RKO (cell line): ENCODE results near the gene NEK3.
"Not testable (repeated sequence)": the region's sequence is repeated elsewhere in the genome, so short reads cannot be mapped to it uniquely, and the experiment has no call there.

ENCODE experiments used
- DNase-seq: peaks from one replicate; pipeline ENCODE4 v3.0.0-alpha.2; 2016; ENCODE audit warnings: low spot score

The NEK3 gene, protein sequence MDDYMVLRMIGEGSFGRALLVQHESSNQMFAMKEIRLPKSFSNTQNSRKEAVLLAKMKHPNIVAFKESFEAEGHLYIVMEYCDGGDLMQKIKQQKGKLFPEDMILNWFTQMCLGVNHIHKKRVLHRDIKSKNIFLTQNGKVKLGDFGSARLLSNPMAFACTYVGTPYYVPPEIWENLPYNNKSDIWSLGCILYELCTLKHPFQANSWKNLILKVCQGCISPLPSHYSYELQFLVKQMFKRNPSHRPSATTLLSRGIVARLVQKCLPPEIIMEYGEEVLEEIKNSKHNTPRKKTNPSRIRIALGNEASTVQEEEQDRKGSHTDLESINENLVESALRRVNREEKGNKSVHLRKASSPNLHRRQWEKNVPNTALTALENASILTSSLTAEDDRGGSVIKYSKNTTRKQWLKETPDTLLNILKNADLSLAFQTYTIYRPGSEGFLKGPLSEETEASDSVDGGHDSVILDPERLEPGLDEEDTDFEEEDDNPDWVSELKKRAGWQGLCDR

DNA sequence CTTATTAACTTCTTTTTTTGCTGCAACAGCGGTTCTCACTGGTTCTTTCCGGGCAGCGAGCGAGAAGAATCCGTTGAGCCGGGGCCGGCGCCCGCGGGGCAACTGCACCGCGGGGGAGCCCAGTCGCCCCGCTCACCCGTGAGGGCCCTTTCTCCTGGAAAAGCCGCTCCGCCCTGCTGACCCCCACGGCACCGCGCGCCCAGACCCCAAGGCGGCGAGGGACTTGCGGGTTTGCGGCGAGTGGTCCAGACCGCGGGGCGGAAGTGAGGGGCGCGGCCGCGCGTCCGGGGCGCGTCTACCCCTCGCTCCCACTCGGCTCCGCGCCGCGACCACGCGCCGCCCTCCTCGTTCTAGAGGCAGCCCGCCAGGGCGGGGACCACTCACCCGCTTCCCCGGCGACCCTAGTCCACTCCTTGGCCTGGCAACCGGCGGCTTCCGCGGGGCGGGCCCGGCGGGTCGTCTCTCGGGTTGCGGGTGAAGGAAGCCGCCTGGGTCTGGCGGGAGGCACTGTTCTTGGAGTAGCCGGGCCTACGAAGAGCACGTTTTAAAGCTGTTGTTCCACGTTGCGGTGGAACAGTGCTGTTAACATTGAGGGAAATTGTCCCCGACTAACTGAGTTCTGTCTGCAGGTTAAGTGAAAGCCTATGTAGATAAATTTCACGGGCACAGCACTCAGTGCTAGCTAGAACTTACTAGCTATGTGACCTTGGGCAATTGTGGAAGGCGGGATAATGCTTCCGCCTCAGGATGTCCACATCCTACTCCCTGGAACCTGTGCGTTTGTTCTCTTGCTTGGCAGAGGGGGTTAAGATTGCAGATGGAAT, at the start of gene NEK3:
NEK3 (minus strand) TSS at position 439 of the 824 bp plus-strand sequence. CDS start 3,406 bp downstream, outside the sequence.
- DNase-seq: peak; percentile 83

DNA sequence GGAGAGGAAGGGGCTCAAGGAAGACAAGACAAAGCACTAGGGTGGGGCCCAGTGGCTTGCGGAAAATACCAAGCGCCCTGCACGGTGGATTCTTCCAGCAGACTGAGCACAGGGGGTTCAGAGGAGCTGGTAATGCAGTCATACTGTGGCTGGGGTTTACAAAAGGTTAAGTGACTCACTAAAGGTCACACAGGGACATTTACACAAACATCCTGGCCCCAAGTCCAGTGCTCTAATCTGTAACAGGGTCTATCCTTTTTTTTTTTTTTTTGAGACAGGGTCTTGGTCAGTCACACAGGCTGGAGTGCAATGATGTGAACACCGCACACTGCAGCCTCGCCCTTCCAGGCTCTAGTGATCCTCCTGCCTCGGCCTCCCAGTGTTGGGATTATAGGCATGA, 49.0 kb upstream of the NEK3 start:
- DNase-seq: not testable (repeated sequence)

DNA sequence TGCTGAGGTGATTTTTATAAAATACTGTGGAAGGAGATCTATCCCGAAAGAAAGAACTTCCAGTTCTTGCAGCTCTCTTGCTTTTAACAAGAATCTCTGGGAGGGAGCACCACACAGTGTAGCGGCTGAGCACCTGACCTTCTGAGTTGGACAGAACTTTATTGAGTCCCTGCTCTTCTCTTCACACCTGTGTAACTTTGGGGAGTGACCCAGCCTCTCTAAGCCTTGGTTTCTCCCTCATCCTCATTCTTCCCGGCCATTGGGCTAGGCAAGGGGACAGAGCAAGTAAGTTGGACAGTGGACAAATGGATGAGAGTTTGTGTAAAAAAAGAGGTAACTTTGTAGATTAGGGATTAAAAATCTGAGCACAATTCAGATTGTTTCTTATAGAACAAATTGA, 48.5 kb upstream of the NEK3 start:
- DNase-seq: not testable (repeated sequence)

DNA sequence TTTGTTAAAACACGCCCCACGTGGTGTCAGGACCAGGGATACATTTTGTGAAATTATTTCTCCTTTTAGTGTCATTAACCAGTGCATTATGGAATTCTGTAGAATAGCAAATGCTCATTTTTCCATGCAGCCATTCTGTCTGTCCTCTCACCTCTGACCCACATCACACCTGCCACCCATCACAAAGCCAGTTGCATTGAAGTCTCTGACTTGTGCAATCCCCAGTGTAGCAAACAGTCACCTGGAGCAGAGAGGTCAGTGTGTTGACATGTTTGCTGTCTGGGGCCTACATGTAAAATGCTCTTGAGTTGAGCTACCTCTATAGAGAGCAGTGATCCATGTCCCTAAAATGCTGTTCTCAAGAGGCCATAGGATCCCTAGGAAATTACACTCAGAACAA, 47.9 kb upstream of the NEK3 start:
- DNase-seq: not testable (repeated sequence)

DNA sequence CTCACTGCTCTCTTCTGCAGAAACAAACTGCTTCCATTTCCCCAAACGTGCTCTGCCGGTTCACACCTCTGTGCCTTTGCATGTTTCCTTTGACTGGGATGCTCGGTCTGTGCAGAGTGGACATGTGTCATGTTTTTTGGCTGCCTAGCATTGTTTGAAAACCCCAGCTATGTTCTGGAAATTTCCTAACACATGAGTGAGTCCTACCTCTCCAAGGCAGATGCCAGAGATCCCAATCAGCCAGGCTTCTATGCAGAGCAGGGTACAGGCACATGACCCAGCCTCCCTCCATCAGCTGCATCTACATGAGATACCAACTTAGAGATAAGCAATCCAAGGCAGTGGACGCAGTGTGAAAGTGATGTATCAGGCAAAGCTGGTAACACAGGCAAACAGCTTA, 45.1 kb upstream of the NEK3 start:
- DNase-seq: not testable (repeated sequence)

DNA sequence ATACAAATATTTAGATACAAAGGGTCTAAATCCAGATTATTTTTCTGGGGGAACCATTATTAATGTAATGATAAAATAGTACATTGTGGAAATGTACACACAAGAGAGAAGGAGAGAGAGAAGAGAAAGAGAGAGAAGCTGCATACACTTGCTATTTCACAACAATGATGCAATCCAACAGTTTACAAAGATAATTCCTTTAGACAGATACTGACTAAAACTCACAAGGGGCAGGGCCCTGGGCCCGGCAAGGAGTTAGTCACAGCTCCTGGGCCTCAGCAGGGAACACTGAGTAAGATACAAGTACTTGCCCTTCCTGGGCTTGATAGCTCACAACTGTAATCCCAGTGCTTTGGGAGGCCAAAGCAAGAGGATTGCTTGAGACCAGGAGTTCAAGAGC, 44.5 kb upstream of the NEK3 start:
- peak; percentile 71 for DNase-seq

DNA sequence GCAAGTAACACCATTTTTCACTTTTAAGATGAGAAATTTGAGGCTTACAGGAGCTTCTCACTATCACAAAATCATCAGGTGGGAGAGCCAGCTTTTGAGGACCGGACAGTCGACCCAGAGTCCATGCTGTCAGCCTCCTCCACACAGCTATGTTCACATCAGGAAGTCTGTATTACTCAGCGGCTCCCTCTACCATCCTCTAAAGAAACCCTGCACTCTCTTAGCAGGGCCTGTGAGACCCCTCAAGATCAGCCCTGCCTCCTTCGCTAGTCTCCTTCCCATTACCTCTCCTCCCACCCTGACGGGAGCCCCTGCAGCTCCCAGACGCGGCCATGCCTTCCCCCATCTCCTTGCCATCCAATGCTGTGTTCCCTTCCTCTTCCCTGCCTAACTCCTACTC, 43.1 kb upstream of the NEK3 start:
- DNase-seq: not testable (repeated sequence)

DNA sequence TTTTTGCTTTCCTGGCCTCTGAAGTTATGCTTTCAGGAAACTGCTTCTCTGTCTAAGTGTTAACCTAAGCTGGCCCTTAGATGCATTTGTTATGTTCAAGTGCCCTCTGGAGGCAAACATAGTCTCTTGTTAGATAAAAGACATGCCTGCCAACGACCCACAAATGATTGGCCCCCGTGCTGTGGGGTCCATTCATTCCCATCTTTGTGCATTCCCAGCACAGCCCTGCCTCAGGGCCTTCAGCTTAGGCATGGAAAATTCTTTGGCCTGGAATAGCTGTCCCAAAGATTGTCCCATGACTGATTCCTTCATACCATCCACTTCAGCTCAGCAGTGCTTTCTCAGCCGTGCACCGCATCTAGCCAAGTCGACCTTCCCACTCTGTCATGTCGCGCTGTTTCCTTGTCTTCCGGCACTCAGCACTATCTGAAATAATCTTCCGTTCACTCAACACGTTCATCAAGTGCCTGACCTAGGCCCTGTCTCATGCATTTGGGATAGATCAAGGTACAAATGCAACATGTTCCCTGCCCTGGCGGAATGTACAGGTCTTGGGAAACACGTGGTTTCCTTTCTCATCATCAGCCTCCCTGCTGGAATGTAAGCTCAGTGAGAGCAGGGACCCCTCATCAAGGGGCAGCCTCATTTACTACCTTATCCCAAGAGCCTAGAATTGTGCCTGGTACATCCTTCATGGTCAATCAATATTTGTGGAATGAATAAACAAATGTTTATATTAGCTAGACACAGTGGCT, 42.2 kb upstream of the NEK3 start:
- peak; percentile 64 for DNase-seq

DNA sequence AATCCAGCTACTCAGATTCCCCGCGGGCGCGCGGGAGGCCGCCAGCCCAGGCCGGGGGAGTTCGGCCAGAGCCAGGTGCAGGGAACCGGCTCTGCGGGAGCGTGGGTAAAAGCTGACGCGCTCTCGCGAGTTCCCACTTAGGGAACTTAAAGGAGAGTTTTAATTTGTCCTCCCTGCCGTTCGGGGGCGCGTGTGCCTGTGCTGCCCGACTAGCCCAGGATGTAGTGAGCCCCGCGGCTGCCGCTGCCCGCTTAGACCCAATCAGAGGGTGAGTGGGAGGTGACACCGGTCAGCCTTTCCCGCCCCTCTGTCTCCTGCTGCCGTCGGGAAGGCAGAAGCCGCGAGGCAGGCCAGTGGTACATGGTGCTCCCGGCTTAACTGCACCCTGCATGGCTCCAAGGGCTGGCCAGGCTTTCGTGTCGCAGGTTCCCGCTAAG, 36.0 kb upstream of the NEK3 start:
- DNase-seq: no peak

DNA sequence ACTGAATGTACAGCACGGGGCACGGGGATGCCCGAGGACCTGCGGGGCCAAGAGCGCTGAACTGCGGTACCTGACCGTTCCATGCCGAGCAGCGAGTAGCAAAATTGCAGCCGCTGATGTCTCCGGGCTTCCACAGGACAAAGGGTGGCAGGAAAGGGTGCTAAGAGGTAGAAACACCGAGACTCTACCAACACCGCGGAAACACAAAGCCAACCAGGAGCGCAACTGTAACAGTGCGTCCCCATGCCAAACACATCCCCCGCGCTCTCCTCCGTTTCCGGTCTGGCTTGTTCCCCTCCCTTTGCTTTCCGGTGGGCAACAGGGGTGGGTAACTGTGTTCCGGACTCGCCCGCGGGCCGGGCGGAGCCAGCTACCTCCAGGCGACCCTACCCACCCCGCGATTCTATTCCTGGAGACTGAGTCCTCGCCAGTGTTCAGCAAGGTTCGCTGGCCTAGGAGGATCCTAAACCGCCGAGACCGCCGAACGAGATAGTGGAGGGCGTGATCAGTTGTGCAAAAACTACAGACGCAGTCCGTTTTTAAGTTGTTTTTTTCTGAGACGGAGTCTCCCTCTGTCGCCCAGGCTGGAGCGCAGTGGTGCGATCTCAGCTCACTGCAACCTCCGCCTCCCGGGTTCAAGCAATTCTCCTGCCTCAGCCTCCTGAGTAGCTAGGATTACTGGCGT, 34.9 kb upstream of the NEK3 start:
- DNase-seq: peak; percentile 85

DNA sequence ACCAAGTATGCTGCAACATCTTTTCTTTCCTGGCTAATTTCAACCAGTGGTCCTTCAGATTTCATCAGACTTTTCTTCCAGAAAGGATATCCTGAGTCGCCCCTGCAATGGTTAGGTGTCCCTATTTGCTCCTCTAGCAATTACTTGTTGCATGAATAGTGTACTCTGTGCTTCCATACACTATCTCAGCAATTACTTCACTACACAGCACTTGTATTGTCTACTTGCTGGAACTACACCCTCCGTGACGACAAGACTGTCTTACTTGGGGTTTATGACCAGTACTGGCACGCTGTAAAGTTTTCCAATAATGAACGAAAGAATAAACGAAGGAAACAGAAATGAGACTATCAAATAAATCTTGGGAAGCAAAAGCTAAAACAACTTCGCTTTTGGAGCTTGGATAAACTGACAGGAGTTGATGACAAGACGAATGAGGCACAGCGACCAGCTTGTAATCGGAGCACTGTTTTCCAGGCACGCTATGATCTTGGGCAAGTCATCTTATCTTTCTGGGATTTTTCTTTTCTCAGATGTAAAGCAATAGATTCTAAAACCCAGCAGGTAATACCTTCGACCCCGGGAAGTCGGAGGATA, 34.3 kb upstream of the NEK3 start:
- DNase-seq: peak; percentile 61

DNA sequence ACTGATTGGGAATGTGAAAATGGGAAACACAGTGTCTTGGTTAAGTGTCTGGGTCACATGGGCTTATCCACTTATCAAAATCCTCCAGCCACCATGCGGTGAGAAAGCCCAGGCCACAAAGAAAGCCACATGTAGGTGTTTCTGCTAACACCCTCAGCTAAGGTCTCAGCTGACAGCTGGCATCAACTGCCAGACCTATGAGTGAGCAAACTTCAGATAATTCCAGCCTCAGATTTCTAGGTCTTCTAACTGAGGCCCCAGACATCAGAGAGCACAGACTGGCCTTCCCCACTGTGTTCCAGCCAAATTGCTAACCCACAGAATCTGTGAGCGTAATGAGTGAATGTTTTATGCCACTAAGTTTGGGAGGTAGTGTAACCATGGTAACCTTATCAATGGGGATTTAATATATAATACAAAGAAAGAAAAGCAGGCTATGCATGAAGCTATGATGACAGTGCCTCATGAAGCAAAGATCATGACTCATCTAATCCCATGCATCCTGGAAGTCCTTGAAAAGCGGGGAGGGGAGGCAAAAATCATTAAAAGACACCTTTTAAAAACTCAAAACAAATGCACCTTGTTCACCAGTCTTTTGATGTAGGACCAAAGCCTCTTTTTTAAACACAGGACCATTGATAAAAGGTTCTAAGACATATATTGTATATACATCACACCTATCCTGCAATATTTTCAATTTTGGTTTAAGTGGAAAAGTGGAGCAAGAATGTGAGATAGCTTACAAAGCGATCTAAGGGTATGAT, 28.2 kb upstream of the NEK3 start:
- not testable (repeated sequence) for DNase-seq

DNA sequence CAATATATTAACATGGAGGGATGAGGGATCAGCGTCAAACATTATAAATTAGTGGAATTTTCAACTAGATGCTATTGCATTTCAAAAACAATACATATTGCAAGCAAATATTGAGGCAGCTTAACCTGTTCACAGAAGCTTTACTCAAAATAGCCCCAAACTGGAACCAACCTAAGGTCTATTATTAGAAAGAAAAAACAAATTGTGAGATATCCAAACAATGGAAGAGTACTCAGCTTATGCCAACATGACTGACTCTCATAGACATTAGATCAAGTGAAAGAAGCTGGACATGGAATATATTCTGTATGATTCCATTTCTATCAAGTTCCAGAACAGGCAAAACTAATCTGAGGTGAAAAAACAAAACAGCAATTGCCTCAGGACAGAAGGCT, 27.6 kb upstream of the NEK3 start:
- no peak for DNase-seq

DNA sequence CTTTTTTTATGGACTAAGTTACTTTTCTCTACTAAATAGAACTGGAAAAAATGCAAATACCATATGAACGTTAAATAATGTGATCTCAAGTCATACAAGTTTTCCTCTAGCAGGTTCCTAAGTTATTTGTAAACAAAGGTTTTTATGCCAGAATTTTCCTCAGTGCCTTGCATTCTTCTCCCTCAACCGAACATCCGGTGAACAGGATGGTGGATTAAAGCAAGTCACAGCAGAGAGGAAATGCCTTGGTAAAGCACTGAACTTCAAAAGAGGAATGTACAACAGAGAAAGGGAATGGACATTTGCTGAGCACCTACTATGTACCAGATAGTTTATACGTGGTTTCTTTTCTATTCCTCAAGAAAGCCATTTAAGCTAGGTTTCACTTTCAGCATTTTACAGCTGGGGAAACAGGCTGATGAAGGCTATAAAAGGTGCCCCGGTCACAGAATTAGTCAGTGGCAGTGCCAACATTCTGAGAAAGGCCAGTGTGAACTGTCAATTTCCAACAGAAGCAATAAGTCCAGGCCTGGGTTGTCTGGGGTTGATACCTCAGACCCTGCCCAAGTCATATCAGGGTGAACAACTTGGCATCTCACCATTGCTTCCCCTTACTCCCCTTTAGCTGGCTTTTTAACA, 22.0 kb upstream of the NEK3 start:
- DNase-seq: not testable (repeated sequence)

DNA sequence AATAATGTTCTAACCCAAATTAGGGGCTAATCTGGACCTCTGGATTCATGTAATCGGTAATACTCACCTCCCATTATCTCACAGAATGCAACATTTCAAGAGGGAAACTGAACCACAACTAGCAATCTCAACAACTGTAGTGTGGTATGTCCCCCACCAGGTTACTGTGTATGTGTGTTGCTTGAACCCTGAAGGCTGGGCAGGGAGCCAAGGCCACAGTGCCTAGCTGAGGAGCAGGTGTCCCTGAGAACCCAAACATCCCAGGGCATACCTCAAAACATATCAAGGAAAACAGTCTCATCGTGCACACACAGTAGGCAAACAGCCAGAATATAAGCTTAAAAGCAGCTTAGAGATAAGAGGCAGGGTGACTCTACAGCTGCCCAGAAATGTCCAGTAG, 20.5 kb upstream of the NEK3 start:
- no peak for DNase-seq

DNA sequence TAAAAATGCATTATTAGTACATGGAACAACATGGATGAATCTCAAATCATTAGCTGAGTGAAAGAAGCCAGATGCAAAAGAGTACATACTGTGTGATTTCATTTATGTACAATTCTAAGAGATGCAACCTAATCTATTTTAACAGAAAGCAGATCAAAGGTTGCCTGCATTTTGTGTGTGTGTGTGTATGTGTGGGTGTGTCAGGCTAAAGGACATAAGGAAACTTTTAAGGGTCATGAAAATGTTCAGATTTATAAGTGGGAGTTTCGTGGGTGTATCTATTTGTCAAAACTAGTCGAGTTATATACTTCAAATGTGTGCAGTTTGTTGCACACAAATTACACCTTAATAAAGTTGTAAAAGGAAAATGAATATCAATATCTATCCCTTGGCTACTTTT, 17.9 kb upstream of the NEK3 start:
- no peak for DNase-seq

DNA sequence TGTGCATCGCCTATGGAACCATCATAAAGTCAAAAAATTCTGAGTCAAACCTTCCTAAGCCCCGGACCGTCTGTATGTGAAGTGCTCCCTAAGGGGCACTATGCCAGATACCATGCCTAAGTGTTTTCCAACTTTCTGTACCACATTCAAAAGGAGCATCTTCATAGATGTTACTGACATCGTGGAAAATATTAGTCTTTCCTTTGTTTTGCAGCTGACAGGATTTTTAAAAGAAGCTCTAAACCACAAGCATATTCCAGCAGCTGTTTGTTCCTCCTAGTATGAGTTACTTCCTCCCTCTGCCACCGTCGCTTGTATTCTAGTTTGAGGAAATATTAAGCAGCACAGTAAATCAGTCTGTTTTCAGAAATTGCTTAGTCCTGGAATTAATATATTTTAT, 14.6 kb upstream of the NEK3 start:
- not testable (repeated sequence) for DNase-seq

DNA sequence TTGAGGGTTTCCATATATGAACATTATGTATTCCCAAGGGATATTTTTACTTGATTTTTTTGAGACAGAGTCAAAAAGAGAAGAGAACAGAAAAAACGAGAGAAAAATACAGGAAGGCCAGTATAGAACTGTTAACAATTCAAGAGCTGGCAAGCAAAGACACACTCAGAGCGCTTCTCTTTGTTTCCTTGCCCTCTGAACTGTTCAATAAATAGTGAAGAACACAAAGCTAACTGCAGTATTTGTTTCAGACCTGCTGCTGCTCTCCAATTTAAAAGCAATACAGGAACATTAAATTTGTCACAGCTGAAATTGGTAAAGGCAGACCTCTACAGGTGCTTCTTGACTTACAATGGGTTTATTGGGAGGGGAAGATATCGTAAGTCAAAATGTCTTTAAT, 14.0 kb upstream of the NEK3 start:
- no peak for DNase-seq

DNA sequence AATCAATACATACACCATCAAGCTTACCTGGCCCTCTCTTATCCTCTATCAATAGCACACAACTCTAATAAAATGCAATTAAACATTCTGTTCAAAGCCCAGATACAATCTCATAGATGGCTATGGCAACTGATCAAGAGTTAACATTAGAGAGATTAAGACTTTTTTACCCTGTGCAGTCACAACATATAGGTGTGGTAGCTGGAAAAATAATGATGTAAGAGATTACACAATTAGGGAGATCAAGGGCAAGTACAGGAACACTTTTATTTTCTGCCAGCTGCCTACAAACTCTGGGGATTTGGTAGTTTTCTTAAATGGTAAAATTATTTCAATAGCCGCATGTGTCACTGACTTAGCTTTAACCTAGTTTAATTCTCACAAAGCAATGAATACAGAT, 12.3 kb upstream of the NEK3 start:
- DNase-seq: not testable (repeated sequence)

DNA sequence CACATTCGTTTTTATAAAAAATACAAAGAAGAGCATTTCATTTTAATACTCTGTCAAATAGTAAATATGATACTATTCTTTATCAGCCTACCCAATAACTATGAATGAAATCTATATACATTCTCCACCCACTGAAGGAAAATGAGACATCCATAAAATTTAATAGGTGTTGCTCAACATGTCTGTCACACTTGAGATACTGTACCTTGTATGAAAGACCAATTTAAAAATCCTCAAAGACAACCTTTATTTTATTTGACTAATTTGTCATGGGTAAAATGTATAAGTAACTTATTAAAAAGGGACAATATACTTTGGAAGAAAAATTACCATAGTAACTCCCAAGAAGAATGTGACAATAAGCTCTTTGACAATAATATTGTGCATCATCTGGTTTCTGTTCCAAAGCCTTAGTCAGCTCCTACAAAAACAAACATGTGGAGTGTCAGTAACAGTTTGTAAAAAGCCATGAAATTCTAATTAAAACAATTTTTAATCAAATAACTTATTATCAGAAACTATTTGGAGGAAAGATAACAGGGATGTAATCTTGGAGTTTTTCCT, 11.5 kb upstream of the NEK3 start:
- DNase-seq: not testable (repeated sequence)
